CD14-positive monocyte (primary cell): ENCODE measurements around the gene FBN1. TPM values are rescaled to one million over a fixed set of nuclear protein-coding genes. Genes with fewer than 3 reads are reported as not detected.

ENCODE experiments used
- DNase-seq, 3 donors: peaks; one replicate each; pipeline ENCODE4 v3.0.0-alpha.2; 2011 to 2022
- H2AFZ ChIP-seq: 2 replicates; pipeline ENCODE4 v1.6.0; 2012; ENCODE audit warnings: mild to moderate bottlenecking, low read depth, low read length, inconsistent platforms; ENCODE audit not compliant: insufficient read depth, poor library complexity, severe bottlenecking
- H3K27ac ChIP-seq, 2 donors: 1 replicate in 1 of 2; 2 replicates in 1 of 2; pipeline ENCODE4 v1.5.1; 2012 to 2013; ENCODE audit warnings: low read length in 2 of 2, control low read depth in 1 of 2, inconsistent platforms in 1 of 2, low read depth in 1 of 2, mild to moderate bottlenecking in 1 of 2
- H3K27me3 ChIP-seq, 2 donors: one replicate each; pipeline versions ENCODE4 v1.6.0 to v1.6.1; 2011 to 2013; ENCODE audit warnings: low read length in 2 of 2; ENCODE audit not compliant: control insufficient read depth in 2 of 2, insufficient read depth in 2 of 2
- H3K36me3 ChIP-seq, 2 donors: replicated peaks in 1 of 2; 1 replicate in 1 of 2; 2 replicates in 1 of 2; pipeline versions ENCODE4 v1.5.1 to v1.6.1; 2012 to 2013; ENCODE audit warnings: low read length in 2 of 2, control low read depth in 1 of 2, inconsistent platforms in 1 of 2, mild to moderate bottlenecking in 1 of 2; ENCODE audit not compliant: insufficient read depth in 2 of 2, control insufficient read depth in 1 of 2
- H3K4me1 ChIP-seq, 2 donors: 1 replicate in 1 of 2; 2 replicates in 1 of 2; pipeline versions ENCODE4 v1.5.1 to v1.6.1; 2012 to 2013; ENCODE audit warnings: low read length in 2 of 2, control low read depth in 1 of 2, inconsistent platforms in 1 of 2, mild to moderate bottlenecking in 1 of 2, moderate library complexity in 1 of 2; ENCODE audit not compliant: insufficient read depth in 2 of 2, control insufficient read depth in 1 of 2
- H3K4me2 ChIP-seq: replicated peaks from 2 replicates; pipeline ENCODE3; 2012; ENCODE audit warnings: low read length, moderate library complexity, mild to moderate bottlenecking; ENCODE audit not compliant: poor library complexity, severe bottlenecking; ENCODE audit errors: extremely low read depth
- H3K4me3 ChIP-seq, 3 experiments: fragments of 200-600 bp in 1 of 3; sonication (generic) in 1 of 3; replicated peaks in 1 of 3; 1 replicate in 2 of 3; 2 replicates in 1 of 3; pipeline ENCODE4 v1.5.1; 2011 to 2013; ENCODE audit warnings: low read length in 3 of 3, mild to moderate bottlenecking in 3 of 3, control low read depth in 2 of 3, low read depth in 2 of 3, inconsistent platforms in 1 of 3, moderate library complexity in 1 of 3
- H3K79me2 ChIP-seq: 2 replicates; pipeline ENCODE4 v1.6.0; 2012; ENCODE audit warnings: mild to moderate bottlenecking, control low read depth, inconsistent platforms, low read length, moderate library complexity; ENCODE audit not compliant: insufficient read depth
- H3K9ac ChIP-seq: 2 replicates; pipeline ENCODE4 v1.6.0; 2017; ENCODE audit warnings: low read length, mild to moderate bottlenecking; ENCODE audit not compliant: insufficient read depth, poor library complexity, severe bottlenecking
- H3K9me3 ChIP-seq, 2 donors: replicated peaks in 1 of 2; 1 replicate in 1 of 2; 2 replicates in 1 of 2; pipeline versions ENCODE4 v1.5.1 to v1.6.1; 2012 to 2013; ENCODE audit warnings: low read length in 2 of 2, control low read depth in 1 of 2; ENCODE audit not compliant: control insufficient read depth in 1 of 2, insufficient read depth in 1 of 2
- H4K20me1 ChIP-seq: 2 replicates; pipeline ENCODE4 v1.6.0; 2012; ENCODE audit warnings: mild to moderate bottlenecking, low read length, control low read depth, moderate library complexity; ENCODE audit not compliant: insufficient read depth
- H3K27ac Mint-ChIP-seq, 7 donors: one replicate each; pipeline ENCODE4 v1.8.0; 2020; ENCODE audit warnings: mild to moderate bottlenecking in 7 of 7, mixed read lengths in 7 of 7, moderate library complexity in 6 of 7, inconsistent platforms in 2 of 7
- H3K27me3 Mint-ChIP-seq, 3 donors: one replicate each; pipeline ENCODE4 v1.8.0; 2021 to 2022; ENCODE audit warnings: low read depth in 3 of 3, mild to moderate bottlenecking in 3 of 3, mixed read lengths in 3 of 3, moderate library complexity in 3 of 3, inconsistent platforms in 1 of 3
- H3K36me3 Mint-ChIP-seq, 2 donors: one replicate each; pipeline ENCODE4 v1.8.0; 2020; ENCODE audit warnings: mixed read lengths in 2 of 2, inconsistent platforms in 1 of 2, mild to moderate bottlenecking in 1 of 2
- H3K4me1 Mint-ChIP-seq: one replicate; pipeline ENCODE4 v1.8.0; 2020; ENCODE audit warnings: mild to moderate bottlenecking, mixed read lengths
- H3K4me3 Mint-ChIP-seq, 2 donors: one replicate each; pipeline ENCODE4 v1.8.0; 2020; ENCODE audit warnings: mild to moderate bottlenecking in 2 of 2, mixed read lengths in 2 of 2, moderate library complexity in 1 of 2
- H3K9me3 Mint-ChIP-seq, 7 donors: one replicate each; pipeline ENCODE4 v1.8.0; 2020 to 2022; ENCODE audit warnings: mixed read lengths in 7 of 7, mild to moderate bottlenecking in 6 of 7, moderate library complexity in 6 of 7, inconsistent platforms in 2 of 7
- CTCF ChIP-seq: fragments of 200-600 bp; IDR thresholded peaks from one replicate; pipeline ENCODE4 v1.8.0; 2022; ENCODE audit warnings: antibody characterized with exemption, mild to moderate bottlenecking
- whole genome bisulfite sequencing: methylation state at CpG from one replicate; pipeline ENCODE4 v1.1.5; 2013; ENCODE audit warnings: missing lambda C conversion rate; ENCODE audit not compliant: insufficient coverage; 5-methylcytosine and 5-hydroxymethylcytosine counted together
- intact Hi-C, 2 donors: fragments of 100-400 bp; cut with micrococcal nuclease; formaldehyde crosslinking; loops; one replicate each; pipeline versions ENCODE4 v1.15.0 to v1.15.1; 2023
- polyA plus RNA-seq, 3 donors: library from polyadenylated mRNA; depleted of rRNA in 1 of 3; unstranded in 2 of 3; stranded (reverse) in 1 of 3; fragments of 300-500 nt in 2 of 3; fragments of >200 nt in 1 of 3; fragmentation: Illumina TruSeq in 2 of 3; gene quantifications; 1 replicate in 2 of 3; 2 replicates in 1 of 3; pipeline ENCODE4 v1.2.3, GENCODE V29; 2012 to 2021

Gene FBN1
- polyA plus RNA-seq, 3 donors = 0.29 TPM; not detected in 2

GRCh38 chr15:48541341-48542278 is 103.9 kb downstream of the FBN1 start:
- no peak for TF ChIP-seq CTCF
- Histone ChIP-seq H3K27me3 (no peaks in the 10 kb centered on the region), H4K20me1 (no peaks in the 10 kb centered on the region), H3K9ac (no peak overlapping the region), H3K4me2 (no peak overlapping the region), H2AFZ (no peak overlapping the region), H3K9me3 (no peaks in the 10 kb centered on the region), H3K4me1 (no peaks in the 10 kb centered on the region), H3K36me3 (no peaks in the 10 kb centered on the region), H3K79me2 (no peaks in the 10 kb centered on the region), H3K4me3 (no peak overlapping the region), H3K27ac (no peak overlapping the region)
- no peaks in the 10 kb centered on the region for H3K36me3 Mint-ChIP-seq
- peaks cover 1 to 2% (median 2%) of the 10 kb centered on the region in 3 donors for H3K27me3 Mint-ChIP-seq
- peaks cover 0 to 7% (median 2%) of the 10 kb centered on the region in 7 donors for H3K9me3 Mint-ChIP-seq
- intact Hi-C loops = no loop called here
- DNase-seq = no peak
- H3K27ac Mint-ChIP-seq = no peak overlapping the region
- 65% methylated on average over 3 of the region's 10 CpGs for WGBS
- no peak overlapping the region for H3K4me3 Mint-ChIP-seq
- H3K4me1 Mint-ChIP-seq = no peaks in the 10 kb centered on the region

- no peaks in the 10 kb centered on the region for H4K20me1 ChIP-seq
- Mint-ChIP-seq H3K36me3 (no peaks in the 10 kb centered on the region), H3K27me3 (peaks cover 1 to 2% (median 2%) of the 10 kb centered on the region in 3 donors), H3K27ac (no peak overlapping the region), H3K4me1 (no peaks in the 10 kb centered on the region), H3K4me3 (no peak overlapping the region), H3K9me3 (peaks cover 0 to 6% (median 2%) of the 10 kb centered on the region in 7 donors)
- intact Hi-C loops = no loop called here
- no peaks in the 10 kb centered on the region for H3K9me3 ChIP-seq
- H3K36me3 ChIP-seq = no peaks in the 10 kb centered on the region
- no peaks in the 10 kb centered on the region for H3K4me1 ChIP-seq
- DNase-seq = no peak
- no peak overlapping the region for H3K4me3 ChIP-seq
- no peak overlapping the region for H3K9ac ChIP-seq
- H3K27me3 ChIP-seq = no peaks in the 10 kb centered on the region
- no peak overlapping the region for H3K27ac ChIP-seq
- no peak overlapping the region for H2AFZ ChIP-seq
- WGBS = no CpG with 5 or more reads among the region's 2 CpGs
- H3K4me2 ChIP-seq = no peak overlapping the region
- no peaks in the 10 kb centered on the region for H3K79me2 ChIP-seq
- no peak for TF ChIP-seq CTCF
Measured at GRCh38 chr15:48540756-48541155, 104.8 kb downstream of the FBN1 start.
